C4-2B (cell line): Measurements from ENCODE around the gene COL24A1.
"Not testable (repeated sequence)": the region's sequence is repeated elsewhere in the genome, so short reads cannot be mapped to it uniquely, and the experiment has no call there.

ENCODE experiments used
- H3K27ac ChIP-seq: fragments of 450-650 bp; 2 replicates; pipeline ENCODE4 v1.5.1; 2017
- ZFX ChIP-seq: fragments of 450-650 bp; IDR thresholded peaks from 2 replicates; pipeline ENCODE4 v1.6.1; 2017
- TF ChIP-seq, protein P1 (sequence below): fragments of 450-650 bp; conservative IDR thresholded peaks from 2 replicates; pipeline ENCODE4 v1.5.1; 2017; ENCODE audit warnings: mild to moderate bottlenecking

Gene COL24A1

DNA sequence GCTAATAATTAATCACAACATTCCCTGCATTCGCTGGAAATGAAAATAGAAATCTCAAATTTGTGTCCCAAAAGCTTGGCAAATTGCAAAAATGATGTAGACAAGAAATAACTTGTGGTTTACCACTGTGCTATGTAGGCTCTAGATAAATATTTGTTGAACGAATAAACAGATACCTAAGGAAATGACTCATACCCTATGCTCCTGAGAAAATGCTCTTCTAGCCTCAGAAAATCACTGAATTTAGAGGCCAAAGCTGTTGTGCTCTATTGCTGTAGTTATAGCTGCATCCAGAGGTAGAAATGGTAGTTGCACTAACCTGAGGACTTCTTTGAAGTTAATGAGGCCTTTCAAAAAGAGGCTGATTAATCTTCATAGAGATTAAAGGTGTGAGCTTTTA lies 306.3 kb downstream of the COL24A1 start:
- no peak overlapping the region for H3K27ac ChIP-seq
- no peak for TF ChIP-seq ZFX
- TF ChIP-seq, protein P1, sequence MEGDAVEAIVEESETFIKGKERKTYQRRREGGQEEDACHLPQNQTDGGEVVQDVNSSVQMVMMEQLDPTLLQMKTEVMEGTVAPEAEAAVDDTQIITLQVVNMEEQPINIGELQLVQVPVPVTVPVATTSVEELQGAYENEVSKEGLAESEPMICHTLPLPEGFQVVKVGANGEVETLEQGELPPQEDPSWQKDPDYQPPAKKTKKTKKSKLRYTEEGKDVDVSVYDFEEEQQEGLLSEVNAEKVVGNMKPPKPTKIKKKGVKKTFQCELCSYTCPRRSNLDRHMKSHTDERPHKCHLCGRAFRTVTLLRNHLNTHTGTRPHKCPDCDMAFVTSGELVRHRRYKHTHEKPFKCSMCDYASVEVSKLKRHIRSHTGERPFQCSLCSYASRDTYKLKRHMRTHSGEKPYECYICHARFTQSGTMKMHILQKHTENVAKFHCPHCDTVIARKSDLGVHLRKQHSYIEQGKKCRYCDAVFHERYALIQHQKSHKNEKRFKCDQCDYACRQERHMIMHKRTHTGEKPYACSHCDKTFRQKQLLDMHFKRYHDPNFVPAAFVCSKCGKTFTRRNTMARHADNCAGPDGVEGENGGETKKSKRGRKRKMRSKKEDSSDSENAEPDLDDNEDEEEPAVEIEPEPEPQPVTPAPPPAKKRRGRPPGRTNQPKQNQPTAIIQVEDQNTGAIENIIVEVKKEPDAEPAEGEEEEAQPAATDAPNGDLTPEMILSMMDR, result no peak

DNA sequence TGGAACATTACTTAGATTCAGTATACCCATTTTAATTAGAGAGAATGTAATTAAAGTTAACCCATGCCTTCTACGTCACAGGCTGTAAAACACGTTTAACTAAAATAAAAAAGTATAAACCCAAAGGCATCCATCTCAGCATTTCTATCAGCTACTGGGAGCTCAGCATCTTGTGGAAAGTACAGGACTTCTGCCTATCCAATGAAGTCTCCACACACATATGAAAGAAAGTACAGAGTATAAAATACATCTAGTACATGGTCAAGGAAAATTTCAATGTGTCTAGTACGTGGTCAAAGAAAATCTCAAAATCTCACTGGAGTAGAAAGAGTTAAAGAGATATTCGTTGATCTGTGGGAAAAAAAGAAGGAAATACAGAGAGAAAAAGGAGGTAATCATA lies 306.9 kb downstream of the COL24A1 start:
- TF ChIP-seq, protein P1, result no peak
- no peak for TF ChIP-seq ZFX
- H3K27ac ChIP-seq, result no peak overlapping the region

DNA sequence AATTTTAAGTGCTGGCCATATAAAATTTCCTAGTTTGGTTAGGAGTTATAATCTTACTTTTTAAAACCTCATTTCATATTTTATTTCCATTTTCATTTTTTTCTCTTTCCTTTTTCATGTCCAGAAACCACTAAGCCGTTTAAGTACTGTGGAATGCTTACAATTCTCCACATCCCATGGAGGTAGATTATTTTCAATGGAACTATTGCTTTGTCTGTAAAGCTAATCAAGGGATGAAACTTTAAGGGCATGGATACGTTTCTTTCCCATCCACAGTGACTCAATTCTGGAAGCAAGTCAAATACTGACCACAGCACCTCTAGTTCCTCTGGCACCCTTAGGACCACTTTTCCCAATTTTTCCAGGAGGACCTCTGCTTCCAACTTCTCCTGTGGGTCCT lies 309.2 kb downstream of the COL24A1 start:
- no peak overlapping the region for H3K27ac ChIP-seq
- no peak for TF ChIP-seq ZFX
- TF ChIP-seq, protein P1, result no peak

DNA sequence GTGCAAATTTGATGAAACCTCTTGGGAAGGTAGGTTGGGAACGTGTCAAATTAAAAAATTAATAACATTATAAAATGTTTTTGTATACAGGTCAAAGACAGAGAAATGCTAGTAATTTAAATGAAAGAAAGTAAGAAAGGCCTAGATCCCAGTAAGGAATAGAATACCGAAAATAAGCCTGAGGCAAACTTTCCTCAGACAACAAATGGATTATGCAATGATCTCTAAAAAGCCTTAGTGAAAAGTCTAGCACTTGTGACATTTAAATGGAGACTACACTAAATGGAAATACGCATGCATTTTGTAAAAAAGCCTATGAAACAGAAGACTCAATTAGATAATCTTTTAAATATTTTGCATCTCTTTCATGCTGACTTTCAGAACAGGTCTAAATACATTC lies 309.9 kb downstream of the COL24A1 start:
- H3K27ac ChIP-seq, result no peak overlapping the region
- no peak for TF ChIP-seq ZFX
- TF ChIP-seq, protein P1, result no peak

DNA sequence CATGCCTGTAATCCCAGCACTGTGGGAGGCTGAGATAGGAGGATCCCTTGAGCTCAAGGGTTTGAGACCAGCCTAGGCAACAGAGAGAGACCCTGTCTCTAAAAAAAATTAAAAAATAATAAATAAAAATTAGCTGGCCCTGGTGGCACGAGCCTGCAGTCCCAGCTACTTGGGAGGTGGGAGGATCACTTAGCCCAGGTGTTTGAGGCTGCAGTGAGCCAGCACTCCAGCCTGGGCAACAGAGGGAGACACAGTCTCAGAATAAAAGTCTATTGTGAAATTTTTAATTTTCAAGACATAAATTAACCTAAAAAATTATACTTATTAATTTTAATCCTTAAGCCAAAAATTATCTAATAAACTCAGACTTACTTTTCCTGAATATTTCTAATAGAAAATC lies 317.1 kb downstream of the COL24A1 start:
- H3K27ac ChIP-seq, result no peak overlapping the region
- no peak for TF ChIP-seq ZFX
- TF ChIP-seq, protein P1, result no peak

DNA sequence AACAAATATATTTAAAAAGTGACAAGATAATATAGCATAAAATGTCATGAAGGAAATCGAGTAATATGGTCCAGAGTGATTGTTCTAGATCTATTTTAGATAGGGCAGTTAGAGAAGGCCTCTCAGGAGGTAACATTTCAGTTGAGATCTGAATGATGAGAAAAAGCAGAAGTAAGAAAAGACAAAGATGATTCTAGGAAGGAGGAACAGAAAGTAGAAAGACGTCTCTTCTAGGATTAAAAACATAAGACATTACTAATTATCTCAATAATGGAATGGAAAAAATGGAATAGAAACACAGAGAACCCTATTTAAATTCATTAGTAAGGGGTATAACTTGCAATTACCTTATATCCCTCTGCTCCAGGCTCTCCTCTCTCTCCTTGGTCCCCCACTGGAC lies 318.3 kb downstream of the COL24A1 start:
- no peak overlapping the region for H3K27ac ChIP-seq
- TF ChIP-seq ZFX, result no peak
- TF ChIP-seq, protein P1, result no peak

DNA sequence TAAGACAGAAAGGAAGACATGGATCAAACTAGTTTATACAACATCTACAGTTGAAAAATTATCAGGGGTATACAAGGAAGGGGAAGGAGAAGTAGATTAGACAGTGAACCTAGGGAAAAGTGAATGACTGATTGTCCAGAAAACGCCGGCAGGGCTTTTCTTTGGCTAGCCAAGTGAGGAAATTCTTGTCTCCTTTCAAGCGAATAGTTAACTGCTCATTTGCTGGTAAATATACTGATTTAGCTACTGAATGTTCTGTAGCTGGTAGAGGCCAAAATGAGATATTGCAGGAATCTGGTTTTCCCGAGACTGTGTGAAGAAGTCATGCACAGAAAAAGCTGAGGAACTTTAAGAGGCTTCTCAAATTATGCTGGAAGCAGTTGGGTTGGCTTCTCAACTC lies 319.8 kb downstream of the COL24A1 start:
- TF ChIP-seq, protein P1, result no peak
- no peak for TF ChIP-seq ZFX
- no peak overlapping the region for H3K27ac ChIP-seq

DNA sequence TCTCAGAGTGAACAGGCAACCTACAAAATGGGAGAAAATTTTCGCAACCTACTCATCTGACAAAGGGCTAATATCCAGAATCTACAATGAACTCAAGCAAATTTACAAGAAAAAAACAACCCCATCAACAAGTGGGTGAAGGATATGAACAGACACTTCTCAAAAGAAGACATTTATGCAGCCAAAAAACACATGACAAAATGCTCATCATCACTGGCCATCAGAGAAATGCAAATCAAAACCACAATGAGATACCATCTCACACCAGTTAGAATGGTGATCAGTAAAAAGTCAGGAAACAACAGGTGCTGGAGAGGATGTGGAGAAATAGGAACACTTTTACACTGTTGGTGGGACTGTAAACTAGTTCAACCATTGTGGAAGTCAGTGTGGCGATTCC lies 323.4 kb downstream of the COL24A1 start:
- H3K27ac ChIP-seq, result not testable (repeated sequence)
